ENCODE results near the gene USP6NL.

GRCh38 chr10:11440250-11441150, 170.9 kb downstream of the USP6NL start:
- no peak for TF ChIP-seq POLR2A (IDR thresholded peaks at IDR 0.05; ENCODE audit: low read length)
- no peak for TF ChIP-seq GATA1 (IDR thresholded peaks at IDR 0.05; ENCODE audit: low read depth, low read length)

Data from erythroblast (primary cell).